ENCODE data around the gene STIM1.

- TF ChIP-seq, protein P1, sequence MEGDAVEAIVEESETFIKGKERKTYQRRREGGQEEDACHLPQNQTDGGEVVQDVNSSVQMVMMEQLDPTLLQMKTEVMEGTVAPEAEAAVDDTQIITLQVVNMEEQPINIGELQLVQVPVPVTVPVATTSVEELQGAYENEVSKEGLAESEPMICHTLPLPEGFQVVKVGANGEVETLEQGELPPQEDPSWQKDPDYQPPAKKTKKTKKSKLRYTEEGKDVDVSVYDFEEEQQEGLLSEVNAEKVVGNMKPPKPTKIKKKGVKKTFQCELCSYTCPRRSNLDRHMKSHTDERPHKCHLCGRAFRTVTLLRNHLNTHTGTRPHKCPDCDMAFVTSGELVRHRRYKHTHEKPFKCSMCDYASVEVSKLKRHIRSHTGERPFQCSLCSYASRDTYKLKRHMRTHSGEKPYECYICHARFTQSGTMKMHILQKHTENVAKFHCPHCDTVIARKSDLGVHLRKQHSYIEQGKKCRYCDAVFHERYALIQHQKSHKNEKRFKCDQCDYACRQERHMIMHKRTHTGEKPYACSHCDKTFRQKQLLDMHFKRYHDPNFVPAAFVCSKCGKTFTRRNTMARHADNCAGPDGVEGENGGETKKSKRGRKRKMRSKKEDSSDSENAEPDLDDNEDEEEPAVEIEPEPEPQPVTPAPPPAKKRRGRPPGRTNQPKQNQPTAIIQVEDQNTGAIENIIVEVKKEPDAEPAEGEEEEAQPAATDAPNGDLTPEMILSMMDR (IDR thresholded peaks at IDR 0.05): no peak
- no peak for TF ChIP-seq POLR2A (IDR thresholded peaks at IDR 0.05)
Observed at GRCh38 chr11:3894128-3894731, 38.8 kb downstream of the STIM1 start.

All from right lobe of liver (tissue), 4 donors.